Fibroblast of skin of right biceps (primary cell): Measurements from ENCODE around the gene TVP23B.
A peak's percentile ranks its signal among the peaks of the same experiment; 100 is the strongest.
"Not testable (repeated sequence)": the region's sequence is repeated elsewhere in the genome, so short reads cannot be mapped to it uniquely, and the experiment has no call there.

Experiments used
- DNase-seq: peaks from one replicate; pipeline ENCODE4 v3.0.0-alpha.2; 2013

Gene TVP23B

DNA sequence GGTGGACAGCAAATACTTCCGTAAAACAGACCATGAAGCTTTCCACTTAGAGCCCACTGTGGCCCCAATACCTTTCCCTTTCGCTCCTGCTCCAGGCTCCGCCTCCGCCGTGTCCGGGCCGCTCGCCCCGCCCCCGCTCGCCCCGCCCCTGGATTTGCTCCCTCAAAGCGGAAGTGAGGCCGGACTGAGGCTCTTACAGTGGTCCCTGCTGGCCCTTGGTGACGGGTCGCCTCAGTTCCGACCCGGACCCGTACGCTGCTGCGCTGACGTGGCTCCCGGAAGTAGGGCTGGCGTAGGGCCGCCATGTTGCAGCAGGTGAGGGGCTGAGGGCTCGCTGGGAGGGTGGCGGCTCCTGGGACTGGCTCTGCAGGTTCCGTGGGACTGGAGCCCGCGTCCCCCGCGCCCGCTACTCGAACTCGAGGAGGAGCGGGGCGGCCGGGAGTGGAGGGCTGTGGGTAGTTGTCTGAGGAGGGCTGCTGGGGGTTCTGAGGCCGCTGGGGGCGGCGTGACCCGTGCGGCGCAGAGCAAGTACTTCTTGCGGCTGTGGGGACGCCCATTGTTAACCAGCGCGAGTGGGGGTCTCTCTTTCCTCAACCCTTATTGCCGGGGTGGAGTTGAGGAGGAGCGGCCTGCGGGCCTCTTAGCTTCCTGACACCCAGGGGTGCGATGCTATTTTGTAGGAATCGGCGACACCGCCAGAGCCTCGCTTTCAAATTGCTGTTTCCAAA lies at the start of gene TVP23B:
Gene TVP23B (plus strand): TSS at position 193 of the 728 bp plus-strand sequence. CDS start 111 bp downstream, at position 304.
- peak; percentile 96 for DNase-seq

DNA sequence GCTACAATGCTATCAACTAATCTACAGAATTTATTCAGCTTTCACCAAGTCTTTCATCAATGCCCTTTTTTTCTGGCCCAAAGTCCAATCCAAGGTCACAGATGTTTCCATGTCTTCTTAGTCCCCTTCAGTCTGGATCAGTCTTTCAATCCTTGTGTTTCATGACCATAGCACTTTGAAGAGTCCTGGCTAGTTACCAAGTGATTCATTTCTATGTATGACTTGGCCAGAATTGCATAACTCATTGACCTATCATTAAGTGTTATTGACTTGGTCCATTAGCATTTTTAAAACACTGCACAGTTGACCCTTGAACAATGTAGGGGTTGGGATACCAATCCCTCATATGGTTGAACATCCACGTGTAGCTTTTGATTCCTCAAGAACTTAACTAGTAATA lies 48.5 kb upstream of the TVP23B start:
- not testable (repeated sequence) for DNase-seq

DNA sequence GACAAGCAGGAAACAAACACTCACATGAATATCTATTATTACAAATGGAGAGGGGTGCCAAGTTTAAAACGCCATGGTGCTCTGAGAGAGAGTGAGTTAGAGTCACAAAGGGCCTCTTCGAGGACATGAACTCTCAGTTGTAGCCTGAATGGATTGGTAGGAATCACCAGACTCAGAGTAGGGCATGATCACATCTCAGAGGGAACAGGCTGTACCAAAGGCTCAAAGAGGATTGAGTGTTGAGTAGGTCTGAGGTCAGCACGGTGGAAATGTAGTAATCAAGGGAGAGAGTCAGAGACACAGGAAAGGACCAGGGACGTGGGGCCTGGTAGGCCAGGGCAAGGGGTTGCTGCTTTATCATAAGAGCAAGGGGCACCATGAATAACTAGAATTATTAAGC lies 47.6 kb upstream of the TVP23B start:
- DNase-seq, result not testable (repeated sequence)

DNA sequence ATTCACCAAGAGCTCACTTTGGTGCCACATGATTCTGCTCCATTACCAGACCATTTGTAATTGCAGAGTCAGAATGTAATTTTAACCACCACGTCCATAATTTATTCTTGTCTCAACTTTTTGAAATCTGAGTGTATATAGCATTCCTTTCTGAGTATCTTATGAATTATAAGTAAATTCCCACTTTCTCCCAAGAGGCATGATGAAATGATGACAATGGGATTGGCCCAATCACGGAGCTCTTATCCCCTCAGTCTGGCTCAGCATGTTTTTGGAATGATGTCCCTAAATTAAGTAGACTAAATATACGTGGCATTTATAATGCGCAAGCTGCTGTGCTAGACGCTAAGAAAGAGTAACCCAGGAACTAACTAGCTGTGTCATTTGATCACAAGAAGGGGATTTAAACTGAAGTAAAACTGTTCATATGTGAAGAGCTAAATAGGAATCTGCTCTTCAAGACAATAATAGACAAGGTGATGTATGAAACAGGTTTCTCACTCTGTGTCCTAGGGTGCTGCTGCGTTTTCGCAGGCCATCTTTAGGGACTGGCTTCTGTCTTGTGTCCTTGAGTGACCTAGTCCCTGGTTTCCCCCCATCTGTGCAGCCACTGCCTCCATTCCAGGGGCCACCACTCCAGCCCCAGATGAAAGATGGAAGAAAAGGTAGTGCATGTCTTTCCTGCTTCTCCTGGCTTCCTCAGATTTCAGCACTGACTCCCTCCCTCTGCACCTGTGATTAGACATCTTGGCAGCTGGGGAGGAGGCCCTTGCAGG lies 41.2 kb upstream of the TVP23B start:
- DNase-seq, result peak; percentile 51

DNA sequence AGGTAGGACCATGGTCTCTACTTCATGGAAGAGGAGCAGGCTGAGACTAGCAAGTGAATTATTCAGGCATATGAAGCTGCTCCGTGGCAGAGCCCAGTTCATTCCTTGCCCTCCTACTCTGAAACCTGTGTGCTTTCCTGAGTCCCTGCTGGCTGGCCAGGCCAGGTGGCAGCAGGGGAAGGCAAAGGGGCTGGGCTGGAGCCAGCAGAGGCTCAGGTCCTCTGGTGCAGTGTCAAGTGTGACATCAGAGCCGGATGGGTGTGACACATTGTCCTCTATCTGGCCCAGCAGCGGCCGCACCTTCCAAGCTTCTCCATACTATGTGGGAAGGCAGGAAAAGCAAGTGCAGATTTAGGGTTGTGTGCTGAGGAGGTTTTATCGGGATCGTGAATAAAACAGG lies 39.8 kb upstream of the TVP23B start:
- DNase-seq, result not testable (repeated sequence)

DNA sequence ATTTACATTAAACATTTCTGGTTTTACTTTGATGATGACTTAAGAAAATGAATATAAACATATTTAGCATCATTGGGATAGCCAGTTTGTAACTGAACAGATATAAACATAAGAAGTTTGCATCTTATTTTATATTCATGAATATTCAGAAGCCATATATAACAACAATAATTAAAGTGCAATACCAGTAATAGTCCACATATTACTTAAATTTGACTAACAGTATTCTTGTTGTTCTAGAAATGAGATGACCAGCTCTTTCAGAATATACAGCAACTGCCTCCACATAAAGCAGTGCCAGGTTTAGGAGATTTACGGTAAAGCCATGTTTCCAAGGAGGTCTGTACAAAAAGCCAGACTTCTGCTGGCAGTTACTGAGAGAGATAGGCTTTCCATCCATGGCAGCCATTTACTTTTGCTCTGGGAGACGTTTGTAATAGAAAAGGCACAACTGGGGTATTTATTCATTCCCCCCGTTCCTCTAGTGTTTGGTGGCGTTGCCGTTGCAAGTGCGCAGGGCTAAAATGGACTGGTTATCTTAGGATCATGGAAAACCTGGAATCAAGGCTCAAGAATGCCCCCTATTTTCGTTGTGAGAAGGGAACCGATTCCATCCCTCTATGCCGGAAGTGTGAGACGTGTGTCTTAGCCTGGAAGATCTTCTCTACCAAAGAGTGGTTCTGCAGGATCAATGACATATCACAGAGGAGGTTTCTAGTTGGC lies 37.1 kb upstream of the TVP23B start, which contains the start of gene FBXW10:
Gene FBXW10 (plus strand): TSS at position 356 of the 723 bp plus-strand sequence. CDS start 191 bp downstream, at position 547.
- peak; percentile 0 for DNase-seq

DNA sequence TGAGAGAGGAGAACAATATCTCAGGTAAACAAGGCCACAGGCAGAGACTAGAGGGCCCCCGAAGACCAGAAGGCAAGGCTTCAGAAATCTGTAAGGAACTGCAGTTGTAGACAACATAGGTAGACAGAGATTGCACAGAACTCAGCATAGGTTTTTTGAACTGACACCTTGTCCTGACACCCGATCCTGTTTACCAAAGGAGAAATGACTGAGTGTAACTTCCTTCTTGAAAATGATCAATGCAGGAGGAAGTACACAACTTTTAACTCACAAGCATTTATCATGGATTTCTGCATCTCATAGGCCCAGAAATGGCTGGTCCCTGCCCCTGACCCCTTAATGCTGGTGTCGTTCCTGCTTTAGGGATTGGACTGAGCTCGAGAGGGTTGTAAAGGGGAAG lies 36.3 kb upstream of the TVP23B start:
- not testable (repeated sequence) for DNase-seq

DNA sequence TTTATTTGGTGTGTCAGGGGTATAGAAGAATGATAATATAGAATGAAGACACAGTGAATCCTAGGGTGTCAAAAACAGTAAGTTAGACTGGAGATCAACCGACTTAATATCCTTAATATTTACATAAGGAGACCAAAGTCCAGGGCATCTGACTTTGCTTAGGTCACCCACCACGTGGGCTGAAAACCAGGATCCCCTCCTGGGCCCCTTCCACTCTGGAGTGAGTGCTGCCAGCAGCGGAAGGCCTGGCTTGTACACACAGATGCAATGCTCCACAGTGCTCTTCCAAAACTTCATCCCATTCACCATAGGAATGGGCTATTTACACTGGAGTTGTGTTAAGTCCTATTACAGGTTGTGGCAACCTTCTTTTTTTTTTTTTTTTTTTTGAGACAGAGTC lies 34.4 kb upstream of the TVP23B start:
- DNase-seq, result not testable (repeated sequence)

DNA sequence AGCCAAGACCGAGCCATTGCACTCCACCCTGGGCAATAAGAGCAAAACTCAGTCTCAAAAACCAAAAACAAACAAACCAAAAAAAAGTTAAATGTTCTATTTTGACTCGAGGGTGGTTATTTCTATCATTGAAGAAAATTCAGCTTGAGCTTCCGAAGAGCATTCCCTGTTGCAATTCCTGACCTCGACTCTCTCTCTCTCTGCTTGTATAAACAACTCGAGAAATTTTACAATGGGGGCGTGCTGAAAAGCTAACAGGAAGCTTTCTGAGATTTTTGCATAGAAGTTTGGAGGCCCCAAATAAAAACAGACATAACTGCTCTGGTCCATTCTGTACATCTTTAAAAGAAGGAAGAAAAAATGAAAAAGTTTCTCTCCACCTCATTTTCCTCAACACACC lies 33.5 kb upstream of the TVP23B start:
- not testable (repeated sequence) for DNase-seq

DNA sequence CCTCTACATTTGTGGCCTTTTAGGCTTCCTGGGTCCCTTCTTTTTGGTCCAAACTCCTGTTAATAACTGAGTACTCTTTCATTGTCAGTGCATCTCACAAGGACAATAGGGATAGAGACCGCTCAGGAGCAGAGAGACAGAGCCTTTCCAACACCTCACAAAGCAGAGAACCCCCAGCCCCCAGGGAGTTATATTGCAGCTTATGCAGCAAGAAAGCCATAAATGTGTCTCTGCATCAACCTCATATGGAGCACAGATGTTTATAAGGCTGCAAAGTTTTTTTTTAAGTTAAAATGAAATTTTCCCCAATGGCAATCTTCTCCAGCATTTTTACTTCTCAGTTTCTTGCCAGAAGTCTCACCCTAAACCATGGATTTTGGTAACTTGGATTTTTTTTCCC lies 30.7 kb upstream of the TVP23B start:
- DNase-seq, result not testable (repeated sequence)

DNA sequence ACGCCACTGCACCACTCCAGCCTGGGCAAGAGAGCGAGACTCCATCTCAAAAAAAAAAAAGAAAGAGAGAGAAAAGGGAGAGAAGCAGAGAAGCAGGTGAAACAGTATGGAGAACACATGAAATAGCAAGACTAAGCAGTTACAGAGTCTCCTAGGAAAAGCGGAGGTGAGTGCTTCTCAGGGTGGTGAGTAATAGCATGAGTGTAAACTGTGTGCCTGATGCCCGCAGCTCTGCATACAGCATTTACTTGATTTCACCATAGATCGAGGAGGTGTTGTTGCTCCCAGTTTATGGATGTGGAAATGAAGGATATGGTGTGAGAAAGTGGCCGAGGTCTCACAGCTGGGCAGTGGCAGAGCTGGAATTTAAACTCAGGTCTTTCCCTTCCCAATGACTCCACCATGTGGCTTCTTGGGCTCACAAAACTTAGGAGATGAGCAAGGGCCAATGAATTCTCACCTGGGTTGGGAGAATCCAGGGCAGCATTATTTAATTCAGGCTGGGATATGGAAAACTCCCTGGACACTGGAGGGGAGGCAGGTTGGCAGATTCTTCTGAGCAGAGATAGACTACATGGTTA lies 27.1 kb upstream of the TVP23B start:
- DNase-seq, result not testable (repeated sequence)

DNA sequence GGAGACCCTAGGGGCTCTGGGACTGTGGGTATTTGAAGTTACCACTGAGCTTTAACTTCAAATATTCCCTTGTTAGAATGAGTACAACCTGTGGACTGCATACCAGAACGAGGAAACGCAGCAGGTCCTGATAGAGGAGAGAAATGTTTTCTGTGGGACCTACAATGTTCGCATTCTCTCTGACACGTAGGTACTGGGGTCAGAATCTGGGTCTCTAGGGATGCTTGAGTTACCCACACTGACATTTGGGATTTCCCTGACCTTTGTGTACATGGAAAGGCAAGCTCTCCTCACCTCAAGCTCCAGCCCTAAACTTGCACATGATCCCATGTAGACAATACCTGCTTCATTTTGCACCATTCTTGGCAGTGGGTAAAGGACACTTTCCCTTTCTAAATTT lies 25.0 kb upstream of the TVP23B start:
- not testable (repeated sequence) for DNase-seq

DNA sequence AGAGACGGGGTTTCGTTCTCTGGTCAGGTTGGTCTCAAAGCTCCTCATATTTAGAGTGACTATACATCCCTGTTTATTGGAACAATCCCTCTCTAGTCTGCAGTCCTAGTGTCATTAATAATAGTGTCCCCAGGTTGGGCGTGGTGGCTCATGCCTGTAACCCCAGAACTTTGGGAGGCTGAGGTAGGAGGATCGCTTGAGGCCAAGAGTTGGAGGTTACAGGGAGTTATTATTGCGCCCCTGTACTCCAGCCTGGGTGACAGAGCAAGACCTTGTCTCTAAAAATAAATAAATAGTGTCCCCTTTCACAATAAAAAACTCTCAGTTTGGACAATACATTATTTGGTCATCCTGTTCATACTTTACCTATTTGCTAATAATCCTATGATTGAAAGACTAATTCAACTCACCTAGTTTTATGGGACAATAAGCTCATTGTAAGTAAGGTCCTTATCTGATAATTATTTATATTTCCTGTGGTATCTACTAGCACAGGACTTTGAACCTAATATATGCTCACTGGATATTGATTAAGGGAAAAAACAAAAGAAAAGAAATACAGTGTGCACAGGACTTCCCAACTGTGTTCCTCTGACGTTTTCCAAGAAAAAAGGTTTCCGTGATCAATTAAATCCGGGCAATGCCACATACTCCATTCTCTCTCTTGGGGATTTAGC lies 23.5 kb upstream of the TVP23B start:
- DNase-seq, result not testable (repeated sequence)

DNA sequence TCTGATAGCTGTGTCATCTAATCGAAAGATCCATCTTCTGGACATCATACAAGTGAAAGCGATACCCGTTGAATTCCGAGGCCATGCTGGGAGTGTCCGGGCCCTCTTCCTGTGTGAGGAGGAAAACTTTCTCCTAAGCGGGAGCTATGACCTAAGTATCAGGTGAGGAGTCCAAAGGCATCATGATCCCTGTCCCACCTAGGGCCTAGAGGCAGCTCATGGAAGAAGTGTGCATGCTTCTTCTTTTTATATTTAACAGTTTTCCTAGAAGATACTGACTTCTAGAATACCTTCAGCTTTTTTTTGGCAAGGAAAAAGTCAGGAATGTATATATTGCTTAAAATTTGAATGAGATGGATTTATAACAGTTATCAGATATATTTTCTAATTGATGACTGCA lies 22.6 kb upstream of the TVP23B start:
- DNase-seq, result not testable (repeated sequence)

DNA sequence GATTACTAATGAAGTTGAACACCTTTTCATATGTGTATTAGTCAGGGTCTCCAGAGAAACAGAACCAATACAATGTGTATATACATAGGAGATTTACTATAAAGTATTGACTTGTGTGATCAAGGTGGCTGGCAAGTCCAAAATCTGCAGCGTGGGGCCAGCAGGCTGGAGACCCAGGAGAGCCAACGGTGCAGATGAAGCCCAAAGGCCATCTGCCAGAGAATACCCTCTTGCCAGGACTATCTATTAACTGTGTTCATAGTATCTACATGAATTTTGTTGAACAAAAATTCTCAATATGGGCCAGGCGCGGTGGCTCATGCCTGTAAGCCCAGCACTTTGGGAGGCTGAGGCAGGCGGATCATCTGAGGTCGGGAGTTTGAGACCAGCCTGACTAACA lies 20.8 kb upstream of the TVP23B start:
- DNase-seq, result not testable (repeated sequence)

DNA sequence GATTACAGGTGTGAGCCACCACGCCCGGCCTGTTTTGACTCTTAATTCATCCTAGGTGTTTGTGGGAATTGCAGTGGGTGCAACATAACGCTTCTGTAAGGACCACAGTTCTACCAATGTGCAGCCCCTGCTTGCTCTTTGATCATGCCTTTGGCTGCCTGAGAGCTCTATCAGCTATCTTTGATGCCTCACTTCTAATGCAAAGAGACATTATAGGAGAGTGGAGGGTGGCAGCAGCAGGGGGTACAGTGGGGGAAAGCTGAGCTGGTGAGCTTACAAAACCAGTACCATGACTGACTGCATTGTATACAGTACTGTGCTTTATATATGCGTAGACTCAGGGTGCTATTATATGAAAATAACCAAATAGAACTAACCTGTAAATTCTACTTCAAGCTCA lies 10.4 kb upstream of the TVP23B start:
- not testable (repeated sequence) for DNase-seq

DNA sequence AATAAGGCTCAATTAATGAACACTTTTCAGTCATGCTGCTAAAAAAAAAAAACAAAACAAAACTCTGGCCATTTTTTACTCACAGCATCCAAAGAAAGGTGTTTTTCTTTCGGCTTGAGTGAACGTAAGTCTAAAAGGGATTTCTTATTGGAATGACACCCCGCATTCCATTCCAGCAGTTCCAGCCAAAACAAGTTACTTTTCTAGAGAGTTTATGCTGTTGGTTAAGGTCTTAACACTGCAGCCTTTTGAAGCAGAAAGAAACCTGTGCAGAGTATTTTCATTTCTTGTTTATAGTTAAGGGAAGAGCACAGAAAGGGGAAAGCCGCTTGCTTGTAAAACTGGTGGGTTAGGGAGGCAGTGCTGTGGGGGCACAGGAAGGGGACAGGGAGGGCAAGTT lies 9.9 kb upstream of the TVP23B start:
- DNase-seq, result not testable (repeated sequence)

DNA sequence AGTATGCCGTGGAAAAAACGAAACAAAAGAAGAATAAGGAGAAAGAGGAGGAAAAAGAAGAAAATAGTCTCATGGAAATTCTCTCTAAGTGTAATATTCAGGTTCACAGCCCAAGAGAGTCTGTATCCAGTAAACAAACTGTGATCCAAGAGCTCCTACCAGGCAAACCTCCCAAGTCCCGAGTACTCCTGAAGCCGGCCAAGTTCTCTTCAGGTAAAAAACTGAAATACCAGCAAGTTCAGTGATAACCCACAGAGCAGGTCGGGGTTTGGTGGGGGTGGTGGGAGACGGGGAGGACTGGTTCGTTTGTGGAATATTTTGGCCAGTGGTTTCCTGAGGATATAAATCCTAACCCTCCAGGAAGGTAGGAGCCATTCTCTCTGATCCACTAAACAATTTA lies 8.5 kb upstream of the TVP23B start:
- no peak for DNase-seq

DNA sequence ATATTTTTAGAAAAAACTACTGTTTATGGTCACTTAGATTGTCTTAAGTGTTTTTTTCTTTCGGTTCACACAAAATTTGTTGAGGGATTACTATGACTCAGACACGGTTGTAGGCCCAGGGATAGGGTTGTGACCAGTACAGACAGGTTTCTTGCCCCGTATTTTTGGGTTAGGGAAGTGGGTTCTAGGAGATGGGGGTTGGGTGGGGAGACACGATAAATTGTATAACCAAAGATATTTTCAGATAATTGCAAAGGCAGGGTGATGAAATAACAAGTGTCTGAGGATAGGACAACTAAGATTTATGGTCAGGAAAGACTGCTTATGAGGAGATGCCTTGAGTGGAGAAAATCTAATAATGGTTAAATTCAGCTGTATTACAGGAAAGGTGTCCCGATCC lies 822 bp downstream of the TVP23B start:
- not testable (repeated sequence) for DNase-seq

DNA sequence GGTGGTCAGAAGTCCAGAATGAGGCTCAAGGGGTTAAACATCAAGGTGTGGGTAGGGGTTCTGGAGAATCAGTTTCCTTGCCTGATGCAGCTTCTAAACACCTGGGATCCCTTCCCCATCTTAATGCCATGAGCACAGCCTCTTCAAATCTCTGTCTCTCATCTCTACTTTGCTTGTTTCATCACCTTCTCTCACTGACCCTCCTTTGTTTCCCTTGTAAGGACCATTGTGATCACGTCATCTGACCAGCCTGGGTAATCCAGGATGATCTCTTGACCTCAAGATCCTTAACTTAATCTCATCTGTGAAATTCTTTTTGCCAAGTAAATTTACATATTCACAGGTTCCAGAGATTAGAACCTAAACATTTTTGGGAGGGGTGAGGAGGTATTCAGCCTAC lies 5.0 kb downstream of the TVP23B start:
- DNase-seq, result not testable (repeated sequence)

DNA sequence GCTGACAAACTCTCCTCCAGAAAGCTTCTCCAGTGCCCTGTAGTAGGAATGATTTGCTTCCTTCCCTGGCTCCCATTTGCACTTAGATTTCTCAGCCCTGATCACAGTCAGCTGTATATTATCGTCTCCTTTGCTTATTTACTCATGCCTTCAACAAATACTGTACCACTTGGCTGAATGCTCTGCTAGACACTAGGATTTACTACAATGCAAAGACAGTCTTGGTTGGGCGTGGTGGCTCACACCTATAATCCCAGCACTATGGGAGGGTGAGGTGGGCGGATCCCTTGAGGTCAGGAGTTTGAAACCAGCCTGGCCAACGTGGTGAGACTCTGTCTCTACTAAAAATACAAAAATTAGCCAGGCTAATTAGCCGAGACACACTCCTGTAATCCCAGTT lies 5.9 kb downstream of the TVP23B start:
- not testable (repeated sequence) for DNase-seq

DNA sequence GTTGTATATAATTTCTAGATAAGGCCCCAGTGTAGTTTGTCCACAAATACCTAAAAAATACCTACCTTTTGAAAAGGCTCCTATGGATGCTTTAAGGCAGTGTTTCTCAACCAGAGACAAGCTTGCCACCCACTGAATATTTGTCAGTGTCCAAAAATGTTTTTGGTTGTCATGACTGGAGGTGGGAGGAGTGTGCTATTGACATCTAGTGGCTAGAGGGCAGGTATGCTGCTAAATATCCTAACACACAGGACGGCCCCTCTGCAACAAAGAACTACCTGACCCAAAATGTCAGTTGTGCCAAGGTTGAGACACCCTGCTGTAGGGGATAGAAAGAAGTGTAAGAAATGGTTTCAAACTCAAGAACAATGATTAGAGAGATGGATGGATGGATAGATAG lies 10.4 kb downstream of the TVP23B start:
- not testable (repeated sequence) for DNase-seq
